SK-N-SH (cell line): ENCODE results near the gene C1orf174. TPM values are rescaled to one million over a fixed set of nuclear protein-coding genes. Genes with fewer than 3 reads are reported as not detected.

Experiments used
- CHD2 ChIP-seq: fragments of 150-350 bp; IDR thresholded peaks from 2 replicates; pipeline ENCODE4 v1.6.1; 2018; ENCODE audit warnings: low read length; ENCODE audit not compliant: partially characterized antibody
- EP300 ChIP-seq, 2 experiments: IDR thresholded peaks; 2 replicates each; pipeline versions ENCODE4 v1.4.0 to v1.6.1; 2012; ENCODE audit warnings: borderline replicate concordance in 1 of 2, low read depth in 1 of 2, low read length in 1 of 2
- FOXM1 ChIP-seq: IDR thresholded peaks from 2 replicates; pipeline ENCODE4 v1.4.0; 2012; ENCODE audit warnings: low read depth, mild to moderate bottlenecking
- IRF3 ChIP-seq: fragments of 150-350 bp; IDR thresholded peaks from 2 replicates; pipeline ENCODE4 v1.6.1; 2016; ENCODE audit warnings: mild to moderate bottlenecking, low read depth, low read length
- MEF2A ChIP-seq: IDR thresholded peaks from 2 replicates; pipeline ENCODE4 v1.4.0; 2012; ENCODE audit warnings: low read depth, borderline replicate concordance
- MXI1 ChIP-seq: IDR thresholded peaks from 2 replicates; pipeline ENCODE4 v1.6.1; 2012; ENCODE audit warnings: mild to moderate bottlenecking, low read depth, low read length, improper control_type of control experiment
- PBX3 ChIP-seq: IDR thresholded peaks from 2 replicates; pipeline ENCODE4; 2012
- RAD21 ChIP-seq: IDR thresholded peaks from 2 replicates; pipeline ENCODE4 v1.6.1; 2012; ENCODE audit warnings: mild to moderate bottlenecking, low read length
- RFX5 ChIP-seq: IDR thresholded peaks from 2 replicates; pipeline ENCODE4 v1.6.1; 2012; ENCODE audit warnings: mild to moderate bottlenecking, improper control_type of control experiment, low read length
- SIN3A ChIP-seq: IDR thresholded peaks from 2 replicates; pipeline ENCODE4 v1.6.1; 2012; ENCODE audit warnings: low read depth, mild to moderate bottlenecking, low read length, moderate library complexity, borderline replicate concordance
- SMC3 ChIP-seq: IDR thresholded peaks from 2 replicates; pipeline ENCODE4 v1.6.1; 2012; ENCODE audit warnings: low read depth, low read length, improper control_type of control experiment
- TAF1 ChIP-seq: IDR thresholded peaks from 2 replicates; pipeline ENCODE4 v1.6.1; 2012; ENCODE audit warnings: low read depth, mild to moderate bottlenecking, low read length, moderate library complexity, borderline replicate concordance
- TCF12 ChIP-seq: IDR thresholded peaks from 2 replicates; pipeline ENCODE4 v1.4.0; 2012
- TEAD4 ChIP-seq: IDR thresholded peaks from 2 replicates; pipeline ENCODE4 v1.4.0; 2012; ENCODE audit warnings: mild to moderate bottlenecking, borderline replicate concordance; ENCODE audit not compliant: insufficient read depth
- USF1 ChIP-seq: IDR thresholded peaks from 2 replicates; pipeline ENCODE4 v1.4.0; 2012; ENCODE audit warnings: low read depth, borderline replicate concordance
- USF2 ChIP-seq: fragments of 150-350 bp; IDR thresholded peaks from 2 replicates; pipeline ENCODE4 v1.6.1; 2017; ENCODE audit warnings: antibody characterized with exemption, low read length, low read depth, borderline replicate concordance
- polyA plus RNA-seq, 3 experiments: library from polyadenylated mRNA; depleted of rRNA; stranded (reverse); fragments of >200 nt; gene quantifications; 2 replicates each; pipeline ENCODE4 v1.2.3, GENCODE V29; 2012

C1orf174 gene
- polyA plus RNA-seq, 1 of the 3 experiments (the other 2 are of a cell fraction), result 21.4 TPM

- TF ChIP-seq SMC3 (no peak), USF1 (no peak), CHD2 (no peak), MXI1 (no peak; the same call in 1 of the 2 replicates), EP300 (IDR thresholded peaks at IDR 0.05; ENCODE audit: borderline replicate concordance in 1 of 2, low read depth in 1 of 2, low read length in 1 of 2) (no peak), TAF1 (no peak), RAD21 (0 out of 2 replicates have a peak, but pooled peaks have one; percentile 9), MEF2A (no peak), SIN3A (no peak), FOXM1 (no peak), TEAD4 (no peak), IRF3 (no peak), RFX5 (no peak), PBX3 (no peak), USF2 (no peak), TCF12 (peak; percentile 12; the same call in 1 of the 2 replicates)
Measured at GRCh38 chr1:3856923-3857790, 42.9 kb downstream of the C1orf174 start, which contains the start of the genes CEP104 and DFFB (continued).
